ENCODE data around the gene FGF12. TPM values are rescaled to one million over a fixed set of nuclear protein-coding genes. Genes with fewer than 3 reads are reported as not detected.

FGF12 gene
- total RNA-seq, 1 donor from 2014 or later, result 7.0 TPM

DNA sequence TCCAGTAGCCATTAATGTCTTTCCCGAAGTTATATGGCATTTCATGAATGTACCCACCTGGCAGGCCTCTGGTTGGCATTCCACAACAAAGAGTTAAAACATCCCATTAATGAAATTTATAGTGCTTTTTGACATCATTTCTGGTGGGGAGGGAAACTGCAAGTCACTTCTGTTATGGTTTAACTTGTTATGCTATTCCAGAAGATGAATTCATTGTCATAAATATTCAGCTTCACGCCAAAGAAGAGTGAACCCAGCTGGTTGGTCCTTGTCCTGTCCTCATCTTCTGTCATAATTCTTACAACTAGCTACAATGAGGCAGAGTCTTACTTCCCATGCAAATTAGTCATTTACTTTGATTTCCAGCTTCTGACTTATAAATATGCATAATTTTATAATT lies 471.5 kb downstream of the FGF12 start:
- Histone ChIP-seq H3K27me3 (no peaks in the 10 kb centered on the region), H3K27ac (no peak overlapping the region), H3K36me3 (no peaks in the 10 kb centered on the region), H3K9me3 (ENCODE audit: low read depth) (no peaks in the 10 kb centered on the region), H2AFZ (replicated peaks) (no peak overlapping the region), H3K4me2 (no peak overlapping the region), H3F3A (ENCODE audit: low read depth) (no peaks in the 10 kb centered on the region), H4K20me1 (ENCODE audit: low read depth) (no peaks in the 10 kb centered on the region), H3K79me2 (ENCODE audit: low read depth) (no peaks in the 10 kb centered on the region), H3K9ac (no peak overlapping the region), H3K4me3 (no peak overlapping the region), H3K4me1 (no peaks in the 10 kb centered on the region)
- H3K27me3 Mint-ChIP-seq (ENCODE audit: insufficient read depth, low read depth), result no peaks in the 10 kb centered on the region
- no peak for DNase-seq (ENCODE audit: low spot score)
- peaks cover 9% of the 10 kb centered on the region for H3K36me3 Mint-ChIP-seq
- no peak overlapping the region for H3K27ac Mint-ChIP-seq
- no peak for TF ChIP-seq EZH2phosphoT487 (IDR thresholded peaks at IDR 0.05)
- no peak for TF ChIP-seq CTCF (IDR thresholded peaks at IDR 0.05)
- TF ChIP-seq EZH2 (IDR thresholded peaks at IDR 0.05), result no peak
- H3K9me3 Mint-ChIP-seq, result peaks cover 3% of the 10 kb centered on the region
- H3K4me3 Mint-ChIP-seq, result no peak overlapping the region
- H3K4me1 Mint-ChIP-seq, result peaks cover 4% of the 10 kb centered on the region

DNA sequence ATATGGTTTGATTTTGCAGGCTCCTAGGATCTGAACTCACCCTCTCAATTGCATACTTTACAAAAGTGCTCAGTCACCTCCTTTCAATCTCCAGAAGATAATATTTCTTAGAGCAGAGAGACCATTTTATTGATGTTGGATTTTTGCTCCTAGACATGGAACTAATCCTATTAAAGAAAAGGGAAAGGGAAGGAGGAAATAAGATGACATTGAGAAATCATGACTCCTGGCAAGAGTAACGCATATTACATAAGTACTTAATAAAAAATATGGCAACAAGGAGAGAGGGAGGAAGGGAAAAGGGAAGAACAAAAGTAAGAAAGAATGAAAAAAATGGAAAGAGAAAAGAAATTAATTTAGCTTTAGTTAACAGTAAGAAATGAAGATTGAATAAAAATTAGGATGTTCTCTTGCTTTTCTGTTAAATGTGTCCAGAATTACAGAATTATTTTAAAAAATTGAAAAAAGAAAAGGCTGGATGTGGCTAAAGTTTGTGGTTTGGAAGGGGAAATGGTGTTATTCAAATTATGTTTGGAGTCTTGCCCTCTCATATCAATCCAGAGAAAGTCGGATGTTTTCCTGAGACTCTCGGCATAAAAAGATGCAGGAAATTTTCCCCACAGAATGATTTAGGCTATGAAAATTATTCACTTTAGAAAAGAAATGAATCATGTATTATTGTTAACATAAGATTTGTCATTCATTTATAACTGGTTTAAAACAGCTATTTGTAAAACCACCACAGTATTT lies 474.0 kb downstream of the FGF12 start:
- Histone ChIP-seq H3K9me3 (ENCODE audit: low read depth) (no peaks in the 10 kb centered on the region), H3K9ac (no peak overlapping the region), H3K79me2 (ENCODE audit: low read depth) (no peaks in the 10 kb centered on the region), H3K4me3 (no peak overlapping the region), H3F3A (ENCODE audit: low read depth) (no peaks in the 10 kb centered on the region), H3K36me3 (no peaks in the 10 kb centered on the region), H3K27ac (no peak overlapping the region), H4K20me1 (ENCODE audit: low read depth) (no peaks in the 10 kb centered on the region), H3K4me1 (peaks cover 12% of the 10 kb centered on the region), H3K27me3 (no peaks in the 10 kb centered on the region), H2AFZ (replicated peaks) (no peak overlapping the region), H3K4me2 (no peak overlapping the region)
- no peak overlapping the region for H3K27ac Mint-ChIP-seq
- peaks cover 9% of the 10 kb centered on the region for H3K36me3 Mint-ChIP-seq
- H3K4me3 Mint-ChIP-seq, result no peak overlapping the region
- TF ChIP-seq CTCF (IDR thresholded peaks at IDR 0.05), result no peak
- no peak for TF ChIP-seq EZH2phosphoT487 (IDR thresholded peaks at IDR 0.05)
- no peak for TF ChIP-seq EZH2 (IDR thresholded peaks at IDR 0.05)
- H3K9me3 Mint-ChIP-seq, result peaks cover 3% of the 10 kb centered on the region
- peaks cover 16% of the 10 kb centered on the region for H3K4me1 Mint-ChIP-seq
- no peaks in the 10 kb centered on the region for H3K27me3 Mint-ChIP-seq (ENCODE audit: insufficient read depth, low read depth)
- no peak for DNase-seq (ENCODE audit: low spot score)

DNA sequence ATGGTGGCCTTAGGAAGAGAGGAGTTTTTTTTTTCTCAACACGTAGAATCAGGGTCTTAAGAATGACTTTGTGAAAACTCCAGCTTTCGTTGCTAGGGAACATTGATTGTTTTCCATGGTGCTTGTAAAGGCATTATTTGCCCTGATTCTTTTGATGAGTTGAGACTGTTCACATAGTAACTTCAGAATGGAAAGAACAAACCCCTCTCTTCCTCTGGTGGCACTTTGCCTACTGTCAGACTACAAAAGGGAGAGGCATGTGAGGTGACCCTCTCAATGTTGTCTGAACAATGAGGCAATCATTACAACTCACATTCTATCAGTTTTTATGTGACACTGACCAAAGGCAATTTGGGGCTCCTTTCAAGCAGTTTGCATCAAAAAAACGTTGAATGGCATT lies 477.8 kb downstream of the FGF12 start:
- H3K4me2 ChIP-seq, result peak overlapping the region; percentile 33
- Mint-ChIP-seq H3K4me1 (peaks cover 16% of the 10 kb centered on the region), H3K4me3 (no peak overlapping the region), H3K9me3 (peaks cover 3% of the 10 kb centered on the region), H3K27me3 (ENCODE audit: insufficient read depth, low read depth) (no peaks in the 10 kb centered on the region), H3K36me3 (peaks cover 8% of the 10 kb centered on the region), H3K27ac (peak overlapping the region; percentile 42)
- no peaks in the 10 kb centered on the region for H3K27me3 ChIP-seq
- H3K79me2 ChIP-seq (ENCODE audit: low read depth), result no peaks in the 10 kb centered on the region
- no peaks in the 10 kb centered on the region for H4K20me1 ChIP-seq (ENCODE audit: low read depth)
- no peak overlapping the region for H3K9ac ChIP-seq
- TF ChIP-seq EZH2phosphoT487 (IDR thresholded peaks at IDR 0.05), result no peak
- TF ChIP-seq EZH2 (IDR thresholded peaks at IDR 0.05), result no peak
- TF ChIP-seq CTCF (IDR thresholded peaks at IDR 0.05), result no peak
- no peak overlapping the region for H3K27ac ChIP-seq
- H3K36me3 ChIP-seq, result no peaks in the 10 kb centered on the region
- peak; percentile 30 for DNase-seq (ENCODE audit: low spot score)
- H3K4me3 ChIP-seq, result no peak overlapping the region
- H3K9me3 ChIP-seq (ENCODE audit: low read depth), result no peaks in the 10 kb centered on the region
- H3F3A ChIP-seq (ENCODE audit: low read depth), result no peaks in the 10 kb centered on the region
- H3K4me1 ChIP-seq, result peaks cover 12% of the 10 kb centered on the region
- H2AFZ ChIP-seq (replicated peaks), result no peak overlapping the region
